Erythroblast (primary cell): Measurements from ENCODE around the gene PLSCR4.

Experiments
- GATA1 ChIP-seq: IDR thresholded peaks from 2 replicates; pipeline ENCODE4 v1.6.1; 2011; ENCODE audit warnings: low read depth, mild to moderate bottlenecking, control low read depth, low read length, moderate library complexity
- POLR2A ChIP-seq: IDR thresholded peaks from 2 replicates; pipeline ENCODE4 v1.6.1; 2011; ENCODE audit warnings: mild to moderate bottlenecking, low read length

DNA sequence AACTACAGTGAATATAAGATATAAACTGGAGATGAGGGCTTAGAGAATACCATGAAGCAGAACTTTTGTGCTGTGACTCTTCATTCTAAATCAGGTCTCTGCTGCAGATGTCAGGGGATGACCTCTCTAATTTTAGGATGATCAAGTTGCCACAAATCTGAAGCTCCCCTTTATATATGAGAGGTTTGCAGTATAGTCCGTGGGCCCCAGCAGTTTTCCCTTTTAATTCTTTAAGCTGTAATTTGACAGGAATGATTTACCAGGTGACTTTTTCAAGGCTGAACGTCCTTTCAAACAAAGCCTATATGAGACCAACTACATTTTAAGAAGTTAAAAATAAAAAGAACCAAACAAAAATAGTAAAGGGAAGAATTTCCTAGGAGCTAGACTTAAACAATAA is 85.0 kb downstream of the PLSCR4 start:
- TF ChIP-seq POLR2A (no peak), GATA1 (no peak)
